H1 (cell line): ENCODE measurements around the gene ELOVL6. TPM values are rescaled to one million over a fixed set of nuclear protein-coding genes. Genes with fewer than 3 reads are reported as not detected.

ENCODE experiments used
- KDM4A ChIP-seq: IDR thresholded peaks from one replicate; pipeline ENCODE4 v1.7.1; 2012; ENCODE audit warnings: low read depth, mild to moderate bottlenecking, moderate library complexity, low read length, inconsistent platforms; ENCODE audit not compliant: severe bottlenecking
- polyA plus RNA-seq, 7 experiments: library from polyadenylated mRNA; depleted of rRNA in 3 of 7; stranded (reverse) in 5 of 7; unstranded in 2 of 7; fragments of >200 nt in 5 of 7; fragments of 200-250 nt in 2 of 7; gene quantifications; 1 replicate in 5 of 7; 2 replicates in 1 of 7; 4 replicates in 1 of 7; pipeline versions ENCODE4 v1.2.1 to v1.2.3, GENCODE V29; 2011 to 2013; ENCODE audit warnings: missing spikeins in 2 of 7, mixed read lengths in 2 of 7
- total RNA-seq: library from RNA; stranded (reverse); fragmentation: NEBNext Ultra II Directional; extraction: Animal tissue kit (Norgen Biotek cat#: 25700); gene quantifications from 2 replicates; pipeline ENCODE4 v1.2.1, GENCODE V29; 2021
- TF ChIP-seq, protein P1 (sequence below): IDR thresholded peaks from 2 replicates; pipeline ENCODE4 v1.6.1; 2011; ENCODE audit warnings: low read length, improper control_type of control experiment

ELOVL6 gene
- total and polyA plus RNA-seq, 2 of the 8 experiments (the other 6 are each of a cell fraction or from before 2014, with no cell fraction given) = 27.8 to 86.6 TPM

DNA sequence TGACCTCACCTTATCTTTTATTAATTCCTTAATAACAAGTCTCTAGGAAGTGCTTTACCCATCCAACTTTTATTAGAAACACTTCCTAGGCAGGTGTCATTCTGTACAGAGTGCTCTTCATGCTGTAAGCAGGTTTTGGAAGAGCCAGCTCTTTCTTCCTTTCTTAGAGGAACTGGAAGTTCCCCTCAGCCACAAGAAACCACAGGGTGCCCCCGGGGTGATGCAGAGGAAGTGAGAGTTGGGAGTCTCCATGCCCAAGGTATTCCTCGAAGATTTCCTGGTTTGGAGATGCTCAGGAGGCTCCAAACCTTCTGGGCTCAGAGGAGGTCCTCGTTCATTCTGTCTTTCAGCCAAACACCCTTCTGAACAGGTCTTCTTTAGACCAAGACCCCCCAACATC is 201.9 kb downstream of the ELOVL6 start (continued):
- TF ChIP-seq KDM4A = no peak
- TF ChIP-seq, protein P1, sequence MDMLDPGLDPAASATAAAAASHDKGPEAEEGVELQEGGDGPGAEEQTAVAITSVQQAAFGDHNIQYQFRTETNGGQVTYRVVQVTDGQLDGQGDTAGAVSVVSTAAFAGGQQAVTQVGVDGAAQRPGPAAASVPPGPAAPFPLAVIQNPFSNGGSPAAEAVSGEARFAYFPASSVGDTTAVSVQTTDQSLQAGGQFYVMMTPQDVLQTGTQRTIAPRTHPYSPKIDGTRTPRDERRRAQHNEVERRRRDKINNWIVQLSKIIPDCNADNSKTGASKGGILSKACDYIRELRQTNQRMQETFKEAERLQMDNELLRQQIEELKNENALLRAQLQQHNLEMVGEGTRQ = no peak
- TF ChIP-seq, all 59 proteins: peak for 0
